Right renal pelvis (tissue), 4 donors: Measurements from ENCODE around the gene HNRNPC. TPM values are rescaled to one million over a fixed set of nuclear protein-coding genes. Genes with fewer than 3 reads are reported as not detected.

Experiments
- polyA plus RNA-seq, 4 donors: library from polyadenylated mRNA; unstranded; fragments of 120-200 nt; gene quantifications; one replicate each; pipeline ENCODE4 v1.2.1, GENCODE V29; 2013; ENCODE audit not compliant: insufficient read length in 4 of 4

Gene HNRNPC
- polyA plus RNA-seq, 4 donors = 905 to 979 (median 962) TPM

Other genes starting within 250 kb of the HNRNPC start
- gene NDRG2, start 244.4 kb downstream of the HNRNPC start, polyA plus RNA-seq = 100 to 1,000 TPM; 146 to 184 (median 175) TPM
- 1 to 10 TPM; 1.9 to 4.8 (median 3.7) TPM for gene TPPP2, start 239.2 kb downstream of the HNRNPC start, polyA plus RNA-seq
- under 1 TPM; 0.28 to 0.64 (median 0.41) TPM for gene RNASE13, start 234.6 kb downstream of the HNRNPC start, polyA plus RNA-seq
- under 1 TPM; 0.55 to 0.91 (median 0.74) TPM for gene RNASE7, start 227.1 kb downstream of the HNRNPC start, polyA plus RNA-seq
- not detected for gene RNASE8, start 211.6 kb downstream of the HNRNPC start, polyA plus RNA-seq
- gene ARHGEF40, start 199.1 kb downstream of the HNRNPC start, polyA plus RNA-seq = 10 to 100 TPM; 71.5 to 85.4 (median 78.9) TPM
- 10 to 100 TPM; 23.3 to 37.0 (median 26.5) TPM for gene ZNF219, start 170.8 kb downstream of the HNRNPC start, polyA plus RNA-seq
- 1 to 10 TPM in 3 of 4 donors, under 1 TPM in 1; 0.91 to 1.7 (median 1.1) TPM for gene TMEM253, start 168.4 kb downstream of the HNRNPC start, polyA plus RNA-seq
- under 1 TPM in 3 of 4 donors, not detected in 1; 0.01 to 0.05 (median 0.03) TPM for gene OR5AU1, start 113.4 kb downstream of the HNRNPC start, polyA plus RNA-seq
- under 1 TPM; 0.39 to 0.69 (median 0.61) TPM for gene RPGRIP1, start 10.6 kb upstream of the HNRNPC start, polyA plus RNA-seq
- 100 to 1,000 TPM; 127 to 157 (median 151) TPM for gene SUPT16H, start 114.6 kb upstream of the HNRNPC start, polyA plus RNA-seq
- gene CHD8, start 186.7 kb upstream of the HNRNPC start, polyA plus RNA-seq = 10 to 100 TPM; 67.5 to 72.3 (median 70.4) TPM
- gene RAB2B, start 207.5 kb upstream of the HNRNPC start, polyA plus RNA-seq = 10 to 100 TPM; 33.7 to 42.8 (median 39.3) TPM
- gene TOX4, start 207.8 kb upstream of the HNRNPC start, polyA plus RNA-seq = 10 to 100 TPM; 61.6 to 68.8 (median 64.9) TPM
- gene METTL3, start 241.9 kb upstream of the HNRNPC start, polyA plus RNA-seq = 10 to 100 TPM; 80.2 to 94.3 (median 90.1) TPM